ENCODE results near the gene CALML6. TPM values are rescaled to one million over a fixed set of nuclear protein-coding genes. Genes with fewer than 3 reads are reported as not detected.
A peak's percentile ranks its signal among the peaks of the same experiment; 100 is the strongest.

The CALML6 gene
- total RNA-seq, 2 experiments from 2014 or later: 0.47 to 0.69 TPM

DNA sequence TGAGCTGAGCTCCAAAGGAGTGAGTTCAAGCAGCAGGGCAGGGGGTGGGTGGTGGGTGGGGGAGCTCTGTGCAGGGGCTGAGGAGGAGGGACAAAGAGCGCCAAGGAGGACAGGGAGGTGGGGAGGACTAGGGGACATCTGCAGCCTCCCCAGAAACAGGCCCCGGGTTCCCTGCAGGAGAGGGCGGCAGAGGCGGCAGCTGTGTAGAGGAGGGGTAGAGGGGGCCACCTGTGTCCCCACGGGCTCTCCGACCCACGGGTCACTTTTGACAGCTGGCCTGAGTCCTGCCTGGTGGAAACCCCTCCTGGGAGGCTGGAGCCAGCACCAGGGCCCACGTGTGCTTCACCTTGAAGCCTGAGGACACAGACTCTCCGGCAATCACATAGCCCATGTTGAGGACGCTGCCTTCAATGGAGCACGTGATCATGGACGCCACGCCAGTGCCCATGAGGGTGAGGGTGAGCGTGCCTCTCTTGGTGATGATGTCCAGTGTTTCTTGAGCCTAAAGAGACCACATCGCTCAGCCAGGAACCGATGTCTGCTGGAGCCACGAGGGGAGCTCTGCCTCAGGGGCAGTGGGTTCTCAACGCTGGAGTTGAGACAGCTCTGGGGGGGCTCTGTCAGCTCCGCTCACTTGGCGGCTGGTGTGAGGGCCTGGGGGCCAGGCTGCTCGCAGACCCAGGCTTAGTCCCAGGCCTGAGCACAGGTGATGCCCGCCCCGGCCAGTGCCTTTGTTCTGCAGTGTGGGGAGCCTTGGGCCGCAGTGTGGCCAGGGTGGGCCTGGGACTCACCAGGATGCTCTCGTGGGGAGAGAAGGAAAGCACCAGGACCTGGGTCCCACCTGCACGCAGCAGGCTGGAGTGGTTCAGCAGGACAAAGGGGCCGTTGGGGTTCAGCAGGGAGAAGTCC lies 10.6 kb downstream of the CALML6 start:
- no peak for ATAC-seq (ENCODE audit: poor library complexity)

DNA sequence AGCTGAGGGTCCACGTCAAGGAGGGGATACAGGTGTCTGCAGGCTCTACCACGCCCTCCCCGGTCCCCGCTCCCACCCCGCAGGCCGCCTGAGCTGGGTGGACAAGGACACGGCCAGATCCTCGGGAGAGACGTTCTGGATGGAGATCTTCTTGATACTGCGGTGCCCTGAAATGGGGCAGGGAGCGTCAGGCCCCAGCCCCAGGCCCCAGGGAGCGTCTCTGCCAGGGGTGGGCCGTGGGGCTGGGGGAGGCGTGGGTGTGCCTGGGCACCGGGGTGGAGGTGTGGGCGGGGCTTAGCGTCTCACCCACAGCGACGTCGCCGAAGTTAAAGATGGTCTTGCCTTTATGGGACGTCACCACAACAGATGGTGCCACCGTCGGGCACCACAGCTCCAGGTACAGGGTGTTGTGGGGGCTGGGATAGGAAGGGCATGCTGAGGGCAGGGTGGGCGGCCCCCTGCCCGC lies 11.3 kb downstream of the CALML6 start:
- no peak overlapping the region for H3K4me3 ChIP-seq (ENCODE audit: low read length)
- CTCF ChIA-PET: no interaction called here
- Mint-ChIP-seq H3K27ac (no peak overlapping the region), H3K4me3 (no peak overlapping the region), H3K9me3 (no peaks in the 10 kb centered on the region), H3K27me3 (no peaks in the 10 kb centered on the region), H3K4me1 (ENCODE audit: low read depth) (no peaks in the 10 kb centered on the region), H3K36me3 (ENCODE audit: low read depth) (no peaks in the 10 kb centered on the region)
- intact Hi-C loops (cut with DNase I, micrococcal nuclease): no loop called here
- TF ChIP-seq, protein P1, sequence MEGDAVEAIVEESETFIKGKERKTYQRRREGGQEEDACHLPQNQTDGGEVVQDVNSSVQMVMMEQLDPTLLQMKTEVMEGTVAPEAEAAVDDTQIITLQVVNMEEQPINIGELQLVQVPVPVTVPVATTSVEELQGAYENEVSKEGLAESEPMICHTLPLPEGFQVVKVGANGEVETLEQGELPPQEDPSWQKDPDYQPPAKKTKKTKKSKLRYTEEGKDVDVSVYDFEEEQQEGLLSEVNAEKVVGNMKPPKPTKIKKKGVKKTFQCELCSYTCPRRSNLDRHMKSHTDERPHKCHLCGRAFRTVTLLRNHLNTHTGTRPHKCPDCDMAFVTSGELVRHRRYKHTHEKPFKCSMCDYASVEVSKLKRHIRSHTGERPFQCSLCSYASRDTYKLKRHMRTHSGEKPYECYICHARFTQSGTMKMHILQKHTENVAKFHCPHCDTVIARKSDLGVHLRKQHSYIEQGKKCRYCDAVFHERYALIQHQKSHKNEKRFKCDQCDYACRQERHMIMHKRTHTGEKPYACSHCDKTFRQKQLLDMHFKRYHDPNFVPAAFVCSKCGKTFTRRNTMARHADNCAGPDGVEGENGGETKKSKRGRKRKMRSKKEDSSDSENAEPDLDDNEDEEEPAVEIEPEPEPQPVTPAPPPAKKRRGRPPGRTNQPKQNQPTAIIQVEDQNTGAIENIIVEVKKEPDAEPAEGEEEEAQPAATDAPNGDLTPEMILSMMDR (IDR thresholded peaks at IDR 0.05): no peak
- no peak overlapping the region for H3K27ac ChIP-seq (ENCODE audit: low read depth in 1 of 2, low read length in 2 of 2)
- peak in 1 of 14 experiments; percentile 33 for DNase-seq
- H3K36me3 ChIP-seq (ENCODE audit: insufficient read depth, low read length): no peaks in the 10 kb centered on the region
- no peak for ATAC-seq (ENCODE audit: poor library complexity)
- no peaks in the 10 kb centered on the region for H3K4me1 ChIP-seq (ENCODE audit: insufficient read depth, low read length)
- no peaks in the 10 kb centered on the region for H3K9me3 ChIP-seq (ENCODE audit: control insufficient read depth in 1 of 2, insufficient read depth in 1 of 2, low read length in 2 of 2)
- H3K27me3 ChIP-seq (ENCODE audit: control insufficient read depth in 1 of 2, insufficient read depth in 2 of 2, low read length in 2 of 2): no peaks in the 10 kb centered on the region
- POLR2A ChIA-PET: no interaction called here

More for the DNA sequence above, 10.6 kb downstream of the CALML6 start:
- intact Hi-C loops (cut with DNase I, micrococcal nuclease): no loop called here
- no peak overlapping the region for H3K27ac Mint-ChIP-seq
- TF ChIP-seq, protein P1 (IDR thresholded peaks at IDR 0.05): no peak
- no peak overlapping the region for H3K4me3 Mint-ChIP-seq
- Histone ChIP-seq H3K9me3 (ENCODE audit: control insufficient read depth in 1 of 2, insufficient read depth in 1 of 2, low read length in 2 of 2) (no peaks in the 10 kb centered on the region), H3K4me1 (ENCODE audit: insufficient read depth, low read length) (no peaks in the 10 kb centered on the region), H3K4me3 (ENCODE audit: low read length) (no peak overlapping the region), H3K27ac (ENCODE audit: low read depth in 1 of 2, low read length in 2 of 2) (no peak overlapping the region), H3K36me3 (ENCODE audit: insufficient read depth, low read length) (no peaks in the 10 kb centered on the region), H3K27me3 (ENCODE audit: control insufficient read depth in 1 of 2, insufficient read depth in 2 of 2, low read length in 2 of 2) (no peaks in the 10 kb centered on the region)
- no peaks in the 10 kb centered on the region for H3K27me3 Mint-ChIP-seq
- H3K36me3 Mint-ChIP-seq (ENCODE audit: low read depth): no peaks in the 10 kb centered on the region
- no peaks in the 10 kb centered on the region for H3K9me3 Mint-ChIP-seq
- ChIA-PET CTCF (no interaction called here), POLR2A (no interaction called here)
- no peak for DNase-seq
- H3K4me1 Mint-ChIP-seq (ENCODE audit: low read depth): no peaks in the 10 kb centered on the region

DNA sequence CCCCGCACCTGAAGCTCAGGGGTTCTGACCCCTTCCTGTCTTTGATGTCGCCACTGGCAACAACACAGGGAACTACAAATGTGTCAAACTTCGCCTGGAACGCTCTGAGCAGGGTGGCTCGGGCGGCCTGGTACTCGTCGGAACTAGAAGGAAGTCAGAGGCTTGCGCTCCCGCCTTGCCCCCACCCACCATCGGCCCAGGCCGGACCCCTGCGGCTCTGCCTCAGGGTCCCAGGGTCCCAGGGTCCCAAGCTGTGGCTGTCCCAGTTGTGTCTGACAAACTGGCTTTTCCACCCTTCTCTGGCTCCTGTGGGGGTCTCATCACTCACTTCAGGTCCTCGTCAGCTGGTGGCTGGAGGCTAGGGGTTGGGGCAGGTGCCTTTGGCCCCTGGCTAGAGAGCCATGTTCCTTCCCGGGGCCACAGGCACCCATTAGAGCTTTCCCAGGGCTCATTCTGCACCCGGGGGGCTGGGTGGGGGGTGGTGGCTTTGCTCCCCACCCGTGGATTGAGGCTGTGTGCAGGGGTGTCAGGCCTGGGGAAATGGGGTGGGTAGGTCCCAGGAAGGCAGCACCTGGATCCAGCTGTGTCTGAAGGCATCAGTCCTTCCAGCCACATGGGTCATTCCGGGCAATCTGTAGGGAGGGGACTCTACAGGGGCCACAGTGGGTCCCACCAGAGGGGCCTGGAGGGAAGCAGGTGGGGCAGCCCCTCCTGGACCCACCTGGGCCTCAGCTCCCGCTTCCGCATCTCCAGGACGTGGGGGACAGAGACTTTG lies 12.0 kb downstream of the CALML6 start:
- no peak for ATAC-seq (ENCODE audit: poor library complexity)
- no peaks in the 10 kb centered on the region for H3K27me3 ChIP-seq (ENCODE audit: control insufficient read depth in 1 of 2, insufficient read depth in 2 of 2, low read length in 2 of 2)
- TF ChIP-seq, protein P1 (IDR thresholded peaks at IDR 0.05): no peak
- no peak overlapping the region for H3K4me3 ChIP-seq (ENCODE audit: low read length)
- ChIA-PET POLR2A (no interaction called here), CTCF (no interaction called here)
- Mint-ChIP-seq H3K4me1 (ENCODE audit: low read depth) (no peaks in the 10 kb centered on the region), H3K27ac (no peak overlapping the region), H3K4me3 (no peak overlapping the region), H3K9me3 (no peaks in the 10 kb centered on the region), H3K27me3 (no peaks in the 10 kb centered on the region), H3K36me3 (ENCODE audit: low read depth) (no peaks in the 10 kb centered on the region)
- no peaks in the 10 kb centered on the region for H3K4me1 ChIP-seq (ENCODE audit: insufficient read depth, low read length)
- H3K27ac ChIP-seq (ENCODE audit: low read depth in 1 of 2, low read length in 2 of 2): no peak overlapping the region
- H3K9me3 ChIP-seq (ENCODE audit: control insufficient read depth in 1 of 2, insufficient read depth in 1 of 2, low read length in 2 of 2): no peaks in the 10 kb centered on the region
- peak in 1 of 14 experiments; percentile 16 for DNase-seq
- H3K36me3 ChIP-seq (ENCODE audit: insufficient read depth, low read length): no peaks in the 10 kb centered on the region
- intact Hi-C loops (cut with DNase I, micrococcal nuclease): no loop called here

Data from CD4-positive, alpha-beta T cell (primary cell).